Measurements from ENCODE around the gene CDC14B.
"Not testable (repeated sequence)": the region's sequence is repeated elsewhere in the genome, so short reads cannot be mapped to it uniquely, and the experiment has no call there.

Gene CDC14B

GRCh38 chr9:96585426-96585825 is 34.2 kb downstream of the CDC14B start:
- Histone ChIP-seq H3K4me3 (ENCODE audit: low read depth, low read length) (no peak overlapping the region), H3K27ac (ENCODE audit: low read depth, low read length) (no peak overlapping the region), H3K4me1 (ENCODE audit: control insufficient read depth, insufficient read depth, low read length, unreplicated experiment) (no peaks in the 10 kb centered on the region), H3K27me3 (ENCODE audit: insufficient read depth, low read length) (no peaks in the 10 kb centered on the region), H3K79me2 (ENCODE audit: control insufficient read depth, insufficient read depth, low read length, unreplicated experiment) (no peaks in the 10 kb centered on the region), H3K36me3 (ENCODE audit: insufficient read depth, low read length) (no peaks in the 10 kb centered on the region), H2AFZ (ENCODE audit: low read length, unreplicated experiment) (no peak overlapping the region)

DNA sequence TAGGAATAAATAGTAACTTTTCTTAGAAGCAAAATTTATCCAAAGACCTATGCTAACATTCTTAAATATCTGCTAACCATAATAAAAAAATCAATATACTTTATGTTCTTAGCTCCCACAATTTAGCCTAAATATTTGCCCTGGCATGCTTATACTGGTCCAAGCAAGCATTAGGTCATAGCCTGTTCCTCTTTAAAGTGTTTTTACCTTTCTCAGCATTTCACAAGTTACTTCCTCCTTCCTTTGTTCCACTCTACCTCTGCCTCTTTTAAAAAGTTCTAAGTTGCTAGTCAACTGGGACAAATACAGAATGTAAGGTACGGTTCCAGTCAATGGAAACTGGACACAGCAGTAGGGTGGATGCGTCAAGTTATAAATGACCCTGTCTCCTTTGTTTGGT is 37.4 kb downstream of the CDC14B start:
- not testable (repeated sequence) for H3K79me2 ChIP-seq (ENCODE audit: control insufficient read depth, insufficient read depth, low read length, unreplicated experiment); H3K27me3 ChIP-seq (ENCODE audit: insufficient read depth, low read length); H3K4me1 ChIP-seq (ENCODE audit: control insufficient read depth, insufficient read depth, low read length, unreplicated experiment); H3K4me3 ChIP-seq (ENCODE audit: low read depth, low read length); H2AFZ ChIP-seq (ENCODE audit: low read length, unreplicated experiment); H3K36me3 ChIP-seq (ENCODE audit: insufficient read depth, low read length); H3K27ac ChIP-seq (ENCODE audit: low read depth, low read length)

DNA sequence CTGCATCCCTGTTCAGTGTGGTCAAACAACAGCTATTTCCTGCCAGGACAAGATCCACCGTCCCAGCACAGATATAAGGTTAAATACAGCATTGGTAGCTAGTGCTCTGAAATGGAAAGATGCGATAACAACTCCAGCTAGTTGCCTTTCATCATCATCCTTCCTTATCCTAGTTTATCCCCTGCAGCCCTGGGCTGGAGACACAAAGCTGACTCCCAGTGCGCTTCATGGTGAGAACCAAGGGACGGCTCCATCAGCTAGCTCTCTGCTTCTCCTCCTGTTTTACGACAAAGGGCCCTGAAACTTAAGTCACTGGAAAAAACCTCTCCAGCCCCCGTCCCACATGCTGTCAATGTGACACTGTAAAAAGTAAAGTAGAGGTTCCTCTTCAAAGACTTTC is 37.9 kb downstream of the CDC14B start:
- no peak overlapping the region for H3K4me3 ChIP-seq (ENCODE audit: low read depth, low read length)
- no peak overlapping the region for H2AFZ ChIP-seq (ENCODE audit: low read length, unreplicated experiment)
- no peaks in the 10 kb centered on the region for H3K79me2 ChIP-seq (ENCODE audit: control insufficient read depth, insufficient read depth, low read length, unreplicated experiment)
- no peak overlapping the region for H3K27ac ChIP-seq (ENCODE audit: low read depth, low read length)
- H3K36me3 ChIP-seq (ENCODE audit: insufficient read depth, low read length): no peaks in the 10 kb centered on the region
- no peaks in the 10 kb centered on the region for H3K27me3 ChIP-seq (ENCODE audit: insufficient read depth, low read length)
- H3K4me1 ChIP-seq (ENCODE audit: control insufficient read depth, insufficient read depth, low read length, unreplicated experiment): no peaks in the 10 kb centered on the region

DNA sequence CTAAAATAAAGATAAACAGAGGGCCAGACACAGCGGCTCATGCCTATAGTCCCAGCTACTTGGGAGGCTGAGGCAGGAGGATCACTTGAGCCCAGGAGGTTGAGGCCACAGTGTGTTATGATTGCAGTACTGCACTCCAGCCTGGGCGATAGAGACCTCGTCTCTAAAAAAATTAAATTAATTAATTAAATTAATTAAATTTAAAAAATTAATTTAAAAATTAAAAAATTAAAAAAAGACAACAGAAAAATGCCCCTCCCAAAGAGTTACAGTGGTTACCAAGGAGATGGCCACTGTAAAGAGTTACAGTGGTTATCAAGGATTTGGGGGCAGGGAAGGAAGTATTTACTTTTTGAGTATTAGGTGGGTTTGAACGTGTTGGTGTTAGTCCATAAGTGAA is 38.3 kb downstream of the CDC14B start:
- Histone ChIP-seq H3K27ac (ENCODE audit: low read depth, low read length) (no peak overlapping the region), H3K27me3 (ENCODE audit: insufficient read depth, low read length) (no peaks in the 10 kb centered on the region), H3K4me3 (ENCODE audit: low read depth, low read length) (no peak overlapping the region), H3K36me3 (ENCODE audit: insufficient read depth, low read length) (no peaks in the 10 kb centered on the region), H3K79me2 (ENCODE audit: control insufficient read depth, insufficient read depth, low read length, unreplicated experiment) (no peaks in the 10 kb centered on the region), H2AFZ (ENCODE audit: low read length, unreplicated experiment) (no peak overlapping the region), H3K4me1 (ENCODE audit: control insufficient read depth, insufficient read depth, low read length, unreplicated experiment) (no peaks in the 10 kb centered on the region)

DNA sequence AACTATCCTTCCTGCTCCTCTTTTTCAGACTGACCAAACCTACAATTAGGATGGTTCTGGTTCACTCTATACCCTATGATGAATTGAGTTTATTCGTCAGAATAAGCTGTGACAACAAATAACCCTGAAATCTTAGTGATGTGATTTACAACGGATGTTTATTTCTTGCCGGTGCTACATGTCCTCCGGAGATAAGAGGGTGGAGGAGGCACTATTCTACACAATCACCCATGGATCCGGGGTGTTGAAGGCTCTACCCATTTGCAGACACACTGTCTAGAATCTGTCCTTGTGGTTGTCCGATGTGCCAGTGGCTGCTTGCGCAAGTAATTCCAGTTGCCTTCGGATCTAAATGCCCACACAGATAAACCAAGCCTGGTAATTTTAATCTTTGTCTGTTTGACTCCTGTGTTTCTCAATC is 44.7 kb downstream of the CDC14B start:
- no peaks in the 10 kb centered on the region for H3K4me1 ChIP-seq (ENCODE audit: control insufficient read depth, insufficient read depth, low read length, unreplicated experiment)
- H3K36me3 ChIP-seq (ENCODE audit: insufficient read depth, low read length): no peaks in the 10 kb centered on the region
- H3K27me3 ChIP-seq (ENCODE audit: insufficient read depth, low read length): no peaks in the 10 kb centered on the region
- H3K4me3 ChIP-seq (ENCODE audit: low read depth, low read length): peak overlapping the region; percentile 47
- H3K79me2 ChIP-seq (ENCODE audit: control insufficient read depth, insufficient read depth, low read length, unreplicated experiment): peaks cover 2% of the 10 kb centered on the region
- no peak overlapping the region for H3K27ac ChIP-seq (ENCODE audit: low read depth, low read length)
- no peak overlapping the region for H2AFZ ChIP-seq (ENCODE audit: low read length, unreplicated experiment)

- H3K79me2 ChIP-seq (ENCODE audit: control insufficient read depth, insufficient read depth, low read length, unreplicated experiment): peaks cover 2% of the 10 kb centered on the region
- H3K27ac ChIP-seq (ENCODE audit: low read depth, low read length): no peak overlapping the region
- no peak overlapping the region for H2AFZ ChIP-seq (ENCODE audit: low read length, unreplicated experiment)
- peak overlapping the region; percentile 47 for H3K4me3 ChIP-seq (ENCODE audit: low read depth, low read length)
- no peaks in the 10 kb centered on the region for H3K27me3 ChIP-seq (ENCODE audit: insufficient read depth, low read length)
- no peaks in the 10 kb centered on the region for H3K4me1 ChIP-seq (ENCODE audit: control insufficient read depth, insufficient read depth, low read length, unreplicated experiment)
- H3K36me3 ChIP-seq (ENCODE audit: insufficient read depth, low read length): no peaks in the 10 kb centered on the region
Observed at GRCh38 chr9:96574455-96574854, 45.2 kb downstream of the CDC14B start.

DNA sequence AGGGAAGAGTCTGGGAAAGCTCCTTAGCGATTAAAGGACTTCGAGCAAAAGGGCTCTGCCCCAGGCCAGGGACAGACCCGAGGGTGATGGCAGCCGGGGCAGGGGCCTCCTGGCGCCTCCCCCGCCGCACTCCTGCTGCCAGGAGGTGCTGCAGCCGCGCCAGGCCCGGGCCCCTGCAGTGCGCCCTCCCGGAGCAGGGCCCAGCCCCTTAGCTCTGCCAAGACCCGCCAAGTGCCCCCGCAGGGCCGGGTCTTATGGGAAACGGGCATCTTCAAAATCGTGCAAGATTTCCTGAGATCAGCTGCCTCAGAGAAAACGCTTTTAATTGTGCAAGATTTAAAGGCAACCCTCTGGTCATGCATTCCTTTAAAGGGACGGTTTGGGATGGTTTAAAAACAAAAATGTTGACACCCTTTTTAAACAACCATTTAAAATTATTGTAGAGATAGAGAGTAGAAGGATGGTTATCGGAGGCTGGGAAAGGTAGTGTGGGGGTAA is 52.4 kb downstream of the CDC14B start:
- Histone ChIP-seq H3K79me2 (ENCODE audit: control insufficient read depth, insufficient read depth, low read length, unreplicated experiment) (no peaks in the 10 kb centered on the region), H3K4me1 (ENCODE audit: control insufficient read depth, insufficient read depth, low read length, unreplicated experiment) (no peaks in the 10 kb centered on the region), H2AFZ (ENCODE audit: low read length, unreplicated experiment) (peak overlapping the region; percentile 94), H3K27ac (ENCODE audit: low read depth, low read length) (peak overlapping the region; percentile 50; the same call in 1 of the 2 replicates), H3K36me3 (ENCODE audit: insufficient read depth, low read length) (no peaks in the 10 kb centered on the region), H3K27me3 (ENCODE audit: insufficient read depth, low read length) (no peaks in the 10 kb centered on the region), H3K4me3 (ENCODE audit: low read depth, low read length) (peak overlapping the region; percentile 88)

DNA sequence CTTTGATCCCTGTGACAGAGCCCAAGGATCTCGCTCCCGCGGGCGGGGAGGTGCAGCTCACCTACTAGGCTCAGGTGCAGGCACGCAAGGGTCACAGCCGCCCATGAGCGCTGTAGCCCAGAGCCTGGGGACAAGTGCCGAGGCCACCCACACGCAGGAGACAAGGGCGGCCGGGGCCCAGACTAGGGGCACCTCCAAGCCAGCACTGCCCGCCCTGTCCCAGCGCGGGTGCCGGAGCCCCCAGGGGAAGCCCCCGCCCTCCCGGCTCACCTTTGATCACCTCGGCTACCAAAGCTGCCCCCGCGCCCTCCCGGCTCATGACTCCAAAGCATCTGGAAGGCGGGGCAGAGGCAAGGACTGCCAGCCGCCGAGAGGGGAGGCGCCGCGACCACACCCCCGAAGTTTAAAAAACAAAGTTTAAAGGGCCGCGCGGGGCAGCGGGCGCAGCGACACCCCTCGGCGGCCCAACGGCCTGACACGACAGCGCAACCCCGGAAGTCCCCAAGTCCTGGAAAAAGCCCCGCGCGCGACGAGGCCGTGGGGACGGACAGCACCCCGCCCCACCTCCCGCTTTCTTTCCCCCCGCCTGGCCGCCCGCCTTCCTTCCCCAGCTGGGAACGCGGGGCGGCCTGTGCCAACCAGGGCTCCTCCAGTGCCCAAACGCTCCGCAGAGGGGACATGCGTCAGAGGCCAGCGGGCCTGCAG is 53.0 kb downstream of the CDC14B start:
- Histone ChIP-seq H3K27me3 (ENCODE audit: insufficient read depth, low read length) (no peaks in the 10 kb centered on the region), H3K79me2 (ENCODE audit: control insufficient read depth, insufficient read depth, low read length, unreplicated experiment) (no peaks in the 10 kb centered on the region), H3K4me1 (ENCODE audit: control insufficient read depth, insufficient read depth, low read length, unreplicated experiment) (no peaks in the 10 kb centered on the region), H3K4me3 (ENCODE audit: low read depth, low read length) (peak overlapping the region; percentile 88), H3K36me3 (ENCODE audit: insufficient read depth, low read length) (no peaks in the 10 kb centered on the region), H3K27ac (ENCODE audit: low read depth, low read length) (peak overlapping the region; percentile 50; the same call in 1 of the 2 replicates), H2AFZ (ENCODE audit: low read length, unreplicated experiment) (peak overlapping the region; percentile 94)

GRCh38 chr9:96565671-96566497 is 53.8 kb downstream of the CDC14B start:
- Histone ChIP-seq H3K4me3 (ENCODE audit: low read depth, low read length) (peak overlapping the region; percentile 88), H3K36me3 (ENCODE audit: insufficient read depth, low read length) (no peaks in the 10 kb centered on the region), H3K4me1 (ENCODE audit: control insufficient read depth, insufficient read depth, low read length, unreplicated experiment) (no peaks in the 10 kb centered on the region), H2AFZ (ENCODE audit: low read length, unreplicated experiment) (no peak overlapping the region), H3K79me2 (ENCODE audit: control insufficient read depth, insufficient read depth, low read length, unreplicated experiment) (no peaks in the 10 kb centered on the region), H3K27ac (ENCODE audit: low read depth, low read length) (peak overlapping the region; percentile 50; the same call in 1 of the 2 replicates), H3K27me3 (ENCODE audit: insufficient read depth, low read length) (no peaks in the 10 kb centered on the region)

DNA sequence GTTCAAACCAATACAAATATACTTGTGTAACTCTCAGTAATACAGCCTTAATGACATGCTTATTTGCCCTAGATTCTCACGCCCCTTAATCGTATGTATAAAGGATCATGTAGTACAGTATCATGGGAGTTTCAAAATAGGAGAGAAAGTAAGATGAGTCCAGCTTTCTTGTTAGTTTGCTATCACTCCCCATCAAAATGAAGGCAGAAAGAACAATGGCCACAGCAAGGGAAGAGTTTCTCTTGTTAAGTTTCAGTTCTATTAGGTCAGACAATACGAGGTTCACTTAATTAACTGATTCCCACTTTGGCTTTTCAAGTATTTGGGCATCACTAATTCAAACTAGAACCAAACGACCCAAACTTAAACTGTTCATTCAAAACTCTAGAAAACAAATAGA is 55.4 kb downstream of the CDC14B start:
- Histone ChIP-seq H2AFZ (ENCODE audit: low read length, unreplicated experiment) (no peak overlapping the region), H3K27me3 (ENCODE audit: insufficient read depth, low read length) (no peaks in the 10 kb centered on the region), H3K36me3 (ENCODE audit: insufficient read depth, low read length) (no peaks in the 10 kb centered on the region), H3K4me3 (ENCODE audit: low read depth, low read length) (no peak overlapping the region), H3K27ac (ENCODE audit: low read depth, low read length) (no peak overlapping the region), H3K4me1 (ENCODE audit: control insufficient read depth, insufficient read depth, low read length, unreplicated experiment) (no peaks in the 10 kb centered on the region), H3K79me2 (ENCODE audit: control insufficient read depth, insufficient read depth, low read length, unreplicated experiment) (no peaks in the 10 kb centered on the region)
